B cell (primary cell): ENCODE results near the gene DAB2IP. TPM values are rescaled to one million over a fixed set of nuclear protein-coding genes. Genes with fewer than 3 reads are reported as not detected.

Source experiments
- ATAC-seq: fragments of 200-7000 bp; cut with Tn5 transposase; one replicate; pipeline ENCODE4 v1.10.0; 2021; ENCODE audit warnings: low read depth, mild to moderate bottlenecking, moderate number of reproducible peaks, moderate library complexity
- CTCF ChIA-PET: fragments of 350-600 bp; sonication (Branson Sonifier 250); formaldehyde crosslinking; loops from one replicate; lab custom pipeline; 2021; ENCODE audit warnings: antibody characterized with exemption, inconsistent platforms; lab: Charles Lee
- POLR2A ChIA-PET: fragments of 350-600 bp; sonication (Branson Sonifier 250); formaldehyde crosslinking; loops from one replicate; lab custom pipeline; 2021; ENCODE audit warnings: antibody characterized with exemption; lab: Charles Lee
- DNase-seq: peaks from one replicate; pipeline ENCODE4 v3.0.0; 2013
- H2AFZ ChIP-seq: 2 replicates; pipeline ENCODE4 v1.6.1; 2012; ENCODE audit warnings: mild to moderate bottlenecking, low read depth, low read length; ENCODE audit not compliant: insufficient read depth, poor library complexity, severe bottlenecking
- H3K27ac ChIP-seq, 2 donors: 1 replicate in 1 of 2; 2 replicates in 1 of 2; pipeline ENCODE4 v1.5.1; 2012 to 2013; ENCODE audit warnings: low read length in 2 of 2, mild to moderate bottlenecking in 2 of 2, moderate library complexity in 1 of 2
- H3K27me3 ChIP-seq, 4 experiments: fragments of 200-600 bp in 1 of 4; sonication (generic) in 1 of 4; replicated peaks in 1 of 4; 1 replicate in 2 of 4; 2 replicates in 2 of 4; pipeline versions ENCODE4 v1.6.1 to v1.7.0; 2013 to 2016; ENCODE audit warnings: low read length in 3 of 4, mild to moderate bottlenecking in 2 of 4, mixed read lengths in 1 of 4, moderate library complexity in 1 of 4; ENCODE audit not compliant: insufficient read depth in 4 of 4, control insufficient read depth in 3 of 4; ENCODE audit errors: control extremely low read depth in 1 of 4
- H3K36me3 ChIP-seq, 2 experiments: replicated peaks in 1 of 2; 1 replicate in 1 of 2; 2 replicates in 1 of 2; pipeline versions ENCODE4 v1.6.1 to v1.7.1; 2013; ENCODE audit warnings: low read length in 1 of 2; ENCODE audit not compliant: insufficient read depth in 2 of 2, control insufficient read depth in 1 of 2; ENCODE audit errors: control extremely low read depth in 1 of 2, extremely low read depth in 1 of 2
- H3K4me1 ChIP-seq, 2 donors: fragments of 200-600 bp in 1 of 2; sonication (generic) in 1 of 2; 1 replicate in 1 of 2; 2 replicates in 1 of 2; pipeline versions ENCODE4 v1.5.1 to v1.6.1; 2013 to 2017; ENCODE audit warnings: low read length in 2 of 2; ENCODE audit not compliant: control insufficient read depth in 2 of 2, insufficient read depth in 2 of 2
- H3K4me2 ChIP-seq: replicated peaks from 2 replicates; pipeline ENCODE3; 2012; ENCODE audit warnings: mild to moderate bottlenecking, low read depth, low read length; ENCODE audit not compliant: poor library complexity, severe bottlenecking
- H3K4me3 ChIP-seq, 5 experiments: fragments of 200-600 bp in 1 of 5; sonication (generic) in 1 of 5; 1 replicate in 3 of 5; 2 replicates in 2 of 5; pipeline versions ENCODE4 v1.5.1 to v1.7.0; 2011 to 2016; ENCODE audit warnings: low read length in 4 of 5, mild to moderate bottlenecking in 4 of 5, low read depth in 2 of 5, control low read depth in 1 of 5, moderate library complexity in 1 of 5; ENCODE audit not compliant: insufficient read depth in 1 of 5; ENCODE audit errors: control extremely low read depth in 1 of 5, extremely low read depth in 1 of 5
- H3K79me2 ChIP-seq: fragments of 200-600 bp; sonication (generic); one replicate; pipeline ENCODE4 v1.6.0; 2016; ENCODE audit warnings: low read length; ENCODE audit not compliant: control insufficient read depth, insufficient read depth
- H3K9ac ChIP-seq: fragments of 200-600 bp; sonication (generic); 2 replicates; pipeline ENCODE4 v1.6.1; 2017; ENCODE audit warnings: mild to moderate bottlenecking, low read length, moderate library complexity
- H3K9me3 ChIP-seq, 3 donors: one replicate each; pipeline versions ENCODE4 v1.6.1 to v1.7.1; 2013; ENCODE audit warnings: low read length in 2 of 3; ENCODE audit not compliant: control insufficient read depth in 2 of 3, insufficient read depth in 1 of 3; ENCODE audit errors: control extremely low read depth in 1 of 3
- H4K20me1 ChIP-seq: 2 replicates; pipeline ENCODE4 v1.6.0; 2012; ENCODE audit warnings: mild to moderate bottlenecking, low read length; ENCODE audit not compliant: insufficient read depth, control insufficient read depth, poor library complexity, severe bottlenecking
- H3K27ac Mint-ChIP-seq: one replicate; pipeline ENCODE4 v1.8.0; 2021; ENCODE audit warnings: mixed read lengths
- H3K27me3 Mint-ChIP-seq: one replicate; pipeline ENCODE4 v1.8.0; 2021; ENCODE audit warnings: mixed read lengths
- H3K4me1 Mint-ChIP-seq: one replicate; pipeline ENCODE4 v1.8.0; 2021; ENCODE audit warnings: mixed read lengths
- H3K4me3 Mint-ChIP-seq: one replicate; pipeline ENCODE4 v1.8.0; 2021; ENCODE audit warnings: mixed read lengths
- H3K9me3 Mint-ChIP-seq: one replicate; pipeline ENCODE4 v1.8.0; 2022; ENCODE audit warnings: mixed read lengths; ENCODE audit not compliant: insufficient read depth
- CTCF ChIP-seq: fragments of 200-600 bp; IDR thresholded peaks from one replicate; pipeline ENCODE4 v1.8.0; 2022; ENCODE audit warnings: antibody characterized with exemption, mild to moderate bottlenecking
- EZH2 ChIP-seq: IDR thresholded peaks from 2 replicates; pipeline ENCODE4 v1.6.1; 2012; ENCODE audit warnings: borderline replicate concordance, low read depth, mild to moderate bottlenecking, moderate library complexity, low read length; ENCODE audit not compliant: insufficient read depth, poor library complexity, severe bottlenecking
- whole genome bisulfite sequencing: methylation state at CpG from one replicate; pipeline ENCODE4 v1.1.5; 2013; ENCODE audit warnings: missing lambda C conversion rate; ENCODE audit not compliant: insufficient coverage; 5-methylcytosine and 5-hydroxymethylcytosine counted together
- intact Hi-C: fragments of 100-400 bp; cut with micrococcal nuclease; formaldehyde crosslinking; loops from one replicate; pipeline ENCODE4 v1.10.0; 2022
- polyA plus RNA-seq: library from polyadenylated mRNA; depleted of rRNA; stranded (reverse); fragments of >200 nt; gene quantifications from 2 replicates; pipeline ENCODE4 v1.2.3, GENCODE V29; 2012
- total RNA-seq, 2 donors: library from RNA; stranded (reverse); fragments of 120-200 nt in 1 of 2; gene quantifications; 1 replicate in 1 of 2; 2 replicates in 1 of 2; pipeline versions ENCODE4 v1.2.3 to v1.2.4, GENCODE V29; 2013 to 2022

DAB2IP gene
- total and polyA plus RNA-seq, 2 donors (not counting 1 experiment from before 2014, with no cell fraction given): 1.1 to 3.9 TPM

- intact Hi-C loops: no loop called here
- no peak for DNase-seq
- H3K9ac ChIP-seq: no peak overlapping the region
- H4K20me1 ChIP-seq: no peaks in the 10 kb centered on the region
- H3K4me3 ChIP-seq: no peak overlapping the region
- H3K79me2 ChIP-seq: no peaks in the 10 kb centered on the region
- H3K27ac Mint-ChIP-seq: no peak overlapping the region
- H3K27ac ChIP-seq: no peak overlapping the region
- H3K4me1 Mint-ChIP-seq: peaks cover 18% of the 10 kb centered on the region
- POLR2A ChIA-PET: no interaction called here
- peaks cover 3 to 17% of the 10 kb centered on the region in 2 donors for H3K4me1 ChIP-seq
- WGBS: no CpG with 5 or more reads among the region's 1 CpG
- TF ChIP-seq EZH2: no peak
- TF ChIP-seq CTCF: no peak
- peaks cover 41% of the 10 kb centered on the region for H3K27me3 Mint-ChIP-seq
- H3K27me3 ChIP-seq: peaks cover 0 to 25% (median 10%) of the 10 kb centered on the region in 4 experiments
- H3K9me3 ChIP-seq: no peaks in the 10 kb centered on the region
- no peak overlapping the region for H3K4me2 ChIP-seq
- no peaks in the 10 kb centered on the region for H3K36me3 ChIP-seq
- no peaks in the 10 kb centered on the region for H3K9me3 Mint-ChIP-seq
- no peak overlapping the region for H2AFZ ChIP-seq
- no peak overlapping the region for H3K4me3 Mint-ChIP-seq
- no peak for ATAC-seq
- CTCF ChIA-PET: no interaction called here
These were observed 4.4 kb upstream of the DAB2IP start for GRCh38 chr9:121646992-121647391.

DNA sequence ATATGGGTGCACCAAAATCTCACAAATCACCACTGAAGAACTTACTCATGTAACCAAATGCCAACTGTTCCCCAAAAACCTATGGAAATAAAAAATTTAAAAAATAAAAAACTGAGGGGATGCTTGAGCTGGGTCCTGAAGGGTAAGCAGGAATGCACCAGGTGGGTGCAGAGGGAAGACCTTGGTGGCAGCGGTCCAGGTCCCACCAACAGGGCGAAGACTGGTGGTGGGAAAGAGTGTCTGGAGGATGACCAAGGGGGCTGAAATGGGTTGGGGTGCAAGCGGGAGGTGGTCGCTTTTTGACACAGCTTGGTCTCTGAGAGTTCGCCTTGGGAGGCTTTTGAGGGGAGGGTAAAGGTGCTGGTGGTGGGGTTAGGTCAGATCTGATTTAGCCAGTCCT, 3.3 kb upstream of the DAB2IP start:
- 88% methylated on average over 2 of the region's 5 CpGs for WGBS

More for the DNA sequence above, 3.3 kb upstream of the DAB2IP start:
- Histone ChIP-seq H3K27me3 (peaks cover 0 to 37% (median 17%) of the 10 kb centered on the region in 4 experiments), H3K36me3 (no peaks in the 10 kb centered on the region), H3K4me2 (no peak overlapping the region), H4K20me1 (no peaks in the 10 kb centered on the region), H3K79me2 (no peaks in the 10 kb centered on the region), H3K27ac (no peak overlapping the region), H2AFZ (no peak overlapping the region), H3K4me1 (peaks cover 12 to 28% of the 10 kb centered on the region in 2 donors), H3K9ac (no peak overlapping the region), H3K9me3 (no peaks in the 10 kb centered on the region), H3K4me3 (no peak overlapping the region)
- DNase-seq: no peak
- Mint-ChIP-seq H3K4me1 (peaks cover 27% of the 10 kb centered on the region), H3K27me3 (peaks cover 44% of the 10 kb centered on the region), H3K9me3 (no peaks in the 10 kb centered on the region), H3K4me3 (no peak overlapping the region), H3K27ac (no peak overlapping the region)
- ChIA-PET CTCF (no interaction called here), POLR2A (no interaction called here)
- no peak for TF ChIP-seq CTCF
- TF ChIP-seq EZH2: no peak
- ATAC-seq: no peak
- intact Hi-C loops: no loop called here
